Measurements from ENCODE around the gene RNF10.
"Not testable (repeated sequence)": the region's sequence is repeated elsewhere in the genome, so short reads cannot be mapped to it uniquely, and the experiment has no call there.

RNF10 gene

DNA sequence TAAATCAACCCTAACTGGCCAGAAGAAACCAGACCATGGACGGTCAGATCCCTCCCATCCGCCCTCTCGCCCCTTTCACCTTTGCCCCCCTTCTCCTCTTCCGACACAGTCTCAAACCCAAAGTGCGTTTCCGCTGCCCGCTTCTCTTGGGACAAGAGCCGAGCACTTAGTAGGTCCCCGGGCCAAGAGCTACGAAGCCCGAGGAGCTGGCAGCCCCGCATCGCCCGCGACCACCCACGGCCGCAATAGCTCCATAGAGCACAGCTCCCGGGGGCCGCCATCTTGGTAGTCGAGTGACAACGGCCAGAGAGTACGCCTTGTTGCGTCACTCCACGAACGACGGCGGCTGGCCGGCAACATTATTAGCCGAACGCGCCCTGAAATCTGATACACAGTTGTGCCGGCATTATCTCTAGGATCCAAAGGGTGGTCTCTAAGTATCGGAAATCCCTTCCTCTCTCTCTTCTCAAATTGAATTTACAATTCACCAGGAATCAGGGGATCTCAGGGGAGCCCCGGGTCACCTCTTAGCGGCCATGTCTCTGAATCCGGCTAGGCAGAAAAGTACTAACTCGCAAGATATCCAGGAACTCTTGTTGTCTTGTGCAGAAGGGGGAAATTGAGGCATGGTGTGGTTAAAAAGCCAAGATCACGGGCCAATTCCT is 5.2 kb upstream of the RNF10 start, which contains the start of gene COQ5:
TSS of gene COQ5 (minus strand) at position 298 of the 665 bp plus-strand sequence. CDS start at position 281, 17 bp downstream.
- peak; percentile 71 for DNase-seq (ENCODE audit: low read depth)

- no peak for DNase-seq (ENCODE audit: low read depth)
These were observed 4.3 kb upstream of the RNF10 start for GRCh38 chr12:120529641-120530417.

DNA sequence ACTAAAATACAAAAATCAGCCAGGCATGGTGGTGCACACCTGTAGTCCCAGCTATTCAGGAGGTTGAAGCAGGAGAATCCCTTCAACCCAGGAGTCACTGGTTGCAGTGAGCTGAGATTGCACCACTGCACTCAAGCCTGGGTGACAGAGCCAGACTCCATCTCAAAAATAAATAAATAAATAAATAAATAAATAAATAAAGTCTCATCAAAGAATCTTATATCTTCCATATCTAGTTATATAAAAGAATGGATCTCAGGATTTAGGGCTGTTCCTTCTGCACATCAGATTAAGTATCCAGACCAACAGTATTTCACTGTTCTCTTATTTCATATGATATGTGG is 3.8 kb upstream of the RNF10 start:
- DNase-seq (ENCODE audit: low read depth): not testable (repeated sequence)

GRCh38 chr12:120532701-120533238 is 1.4 kb upstream of the RNF10 start:
- DNase-seq (ENCODE audit: low read depth): no peak

DNA sequence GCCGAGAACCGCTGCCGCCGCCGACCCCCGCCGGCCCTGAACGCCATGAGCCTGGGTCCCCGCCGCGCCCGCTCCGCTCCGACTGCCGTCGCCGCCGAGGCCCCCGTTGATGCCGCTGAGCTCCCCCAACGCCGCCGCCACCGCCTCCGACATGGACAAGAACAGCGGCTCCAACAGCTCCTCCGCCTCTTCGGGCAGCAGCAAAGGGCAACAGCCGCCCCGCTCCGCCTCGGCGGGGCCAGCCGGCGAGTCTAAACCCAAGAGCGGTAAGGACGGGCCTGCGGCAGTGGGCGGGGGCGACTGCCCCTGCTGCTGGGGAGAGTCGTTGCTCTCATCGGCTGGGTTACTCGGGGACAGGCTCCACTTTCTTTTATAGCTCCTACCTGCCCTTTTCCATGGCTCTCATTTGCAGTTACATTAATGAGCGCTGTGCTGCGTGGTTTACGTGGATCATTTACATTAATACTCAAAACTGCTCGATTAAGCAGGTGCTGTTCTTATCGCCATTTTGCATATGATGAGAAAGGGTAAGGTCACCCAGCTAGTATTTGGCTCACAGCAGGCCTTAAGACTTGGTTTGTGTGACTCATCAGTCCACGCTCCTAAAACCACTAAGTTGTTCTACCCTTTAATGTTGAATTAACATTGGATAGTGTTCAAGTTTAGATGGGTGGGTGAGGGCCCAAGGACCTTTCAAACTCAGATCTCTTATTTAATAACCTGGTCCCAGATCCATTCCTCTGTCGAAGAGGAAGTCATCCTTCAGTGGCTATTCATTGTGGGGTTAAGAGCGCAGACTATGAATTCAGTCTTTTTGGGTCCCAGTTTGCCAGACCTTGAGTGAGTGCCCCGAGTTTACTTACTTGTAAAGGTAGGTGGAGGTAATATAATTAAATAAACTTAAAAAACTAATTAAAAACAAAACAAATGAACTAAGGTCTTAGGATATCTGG is 823 bp downstream of the RNF10 start:
- DNase-seq (ENCODE audit: low read depth): peak; percentile 22

DNA sequence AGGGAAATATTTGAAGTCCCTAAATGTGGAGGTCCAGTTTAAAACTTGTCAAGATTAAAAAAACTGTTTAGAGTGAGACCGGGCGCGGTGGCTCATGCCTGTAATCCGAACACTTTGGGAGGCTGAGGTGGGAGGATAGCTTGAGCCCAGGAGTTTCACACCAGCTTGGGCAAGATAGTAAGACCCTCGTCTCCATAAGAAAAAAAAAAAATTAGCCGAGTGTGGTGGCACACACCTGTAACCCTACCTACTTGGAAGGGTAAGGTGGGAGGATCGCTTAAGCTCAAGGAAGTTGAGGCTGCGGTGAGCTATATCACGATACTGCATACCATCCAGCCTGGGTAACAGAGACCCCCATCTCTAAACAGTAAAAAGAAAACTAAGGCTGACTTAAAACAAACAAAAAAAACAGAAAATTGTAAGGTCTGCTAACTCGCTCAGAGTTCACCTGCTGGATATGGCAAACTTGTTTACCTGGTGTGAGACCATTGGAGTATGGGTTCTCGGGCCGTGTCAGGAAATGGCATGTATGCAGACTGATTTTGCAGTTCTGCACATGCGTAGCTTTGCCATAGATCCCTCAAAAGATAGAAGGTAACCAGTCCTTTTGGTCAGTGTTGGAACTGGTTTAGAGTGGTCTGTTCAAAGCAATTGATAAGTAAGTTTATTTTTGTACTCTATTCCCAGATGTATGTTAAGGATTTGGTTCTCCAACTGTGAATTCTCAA is 2.1 kb downstream of the RNF10 start:
- DNase-seq (ENCODE audit: low read depth): no peak

GRCh38 chr12:120537856-120538220 is 3.7 kb downstream of the RNF10 start:
- no peak for DNase-seq (ENCODE audit: low read depth)

GRCh38 chr12:120538281-120539156 is 4.4 kb downstream of the RNF10 start:
- DNase-seq (ENCODE audit: low read depth): no peak

DNA sequence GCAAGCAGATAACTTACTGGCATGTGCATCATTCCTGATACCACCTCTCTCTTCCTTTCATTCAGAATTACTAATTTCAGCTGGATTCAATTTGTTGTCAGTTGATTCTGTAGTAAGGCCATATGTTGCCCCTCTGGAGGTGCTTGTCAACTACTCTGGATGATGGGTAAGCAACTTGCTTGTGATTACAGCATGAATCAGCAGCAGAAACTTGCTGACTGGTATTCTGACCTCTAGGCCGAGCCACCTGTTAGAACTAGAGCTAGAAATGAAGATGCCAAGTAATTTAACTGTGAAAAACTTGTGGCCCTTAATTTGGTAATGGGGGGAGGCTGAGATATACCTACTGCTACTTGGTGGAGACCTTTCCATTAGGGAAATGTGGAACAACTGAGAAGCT is 5.1 kb downstream of the RNF10 start:
- no peak for DNase-seq (ENCODE audit: low read depth)

DNA sequence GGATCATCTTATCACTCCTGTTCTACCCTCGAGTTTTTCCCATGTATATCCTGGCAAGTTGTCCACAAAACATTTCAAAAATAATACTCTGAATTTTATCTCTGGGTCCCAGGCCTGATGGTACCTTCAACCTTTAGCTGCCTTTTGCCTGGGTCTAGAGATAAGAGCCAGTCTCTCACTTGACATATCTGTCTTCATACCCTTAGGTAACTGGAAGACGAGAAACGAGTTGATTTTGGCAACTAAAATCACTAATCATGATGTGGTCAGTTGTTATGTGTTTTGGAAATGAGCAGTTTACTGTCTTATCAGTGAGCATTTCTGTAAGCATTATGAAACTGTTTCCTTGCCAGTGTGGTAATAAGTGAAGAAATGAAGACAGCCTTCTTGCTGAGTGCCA is 6.3 kb downstream of the RNF10 start:
- no peak for DNase-seq (ENCODE audit: low read depth)

GRCh38 chr12:120542166-120542565 is 8.0 kb downstream of the RNF10 start:
- DNase-seq (ENCODE audit: low read depth): no peak

- no peak for DNase-seq (ENCODE audit: low read depth)
These were observed 10.5 kb downstream of the RNF10 start for GRCh38 chr12:120544691-120545090.

DNA sequence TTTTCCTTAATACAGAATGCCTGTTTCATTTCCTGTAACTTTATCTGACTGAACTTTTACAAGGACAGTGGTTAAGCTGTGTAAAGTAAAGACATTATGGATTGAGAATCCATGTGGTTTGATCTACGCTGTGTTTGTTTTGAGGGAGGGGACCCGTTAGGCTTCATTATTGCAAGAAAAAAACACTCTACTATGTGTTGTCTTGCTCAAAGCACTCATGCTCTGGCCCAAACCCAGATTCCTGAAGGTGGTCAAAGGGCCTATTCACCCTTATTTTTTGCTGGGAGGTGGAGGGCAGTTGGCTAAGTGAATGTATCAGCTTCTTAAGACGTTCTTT is 11.9 kb downstream of the RNF10 start:
- no peak for DNase-seq (ENCODE audit: low read depth)

GRCh38 chr12:120554678-120555077 is 20.5 kb downstream of the RNF10 start:
- DNase-seq (ENCODE audit: low read depth): no peak

- no peak for DNase-seq (ENCODE audit: low read depth)
These were observed 23.4 kb downstream of the RNF10 start for GRCh38 chr12:120557589-120557988.

DNA sequence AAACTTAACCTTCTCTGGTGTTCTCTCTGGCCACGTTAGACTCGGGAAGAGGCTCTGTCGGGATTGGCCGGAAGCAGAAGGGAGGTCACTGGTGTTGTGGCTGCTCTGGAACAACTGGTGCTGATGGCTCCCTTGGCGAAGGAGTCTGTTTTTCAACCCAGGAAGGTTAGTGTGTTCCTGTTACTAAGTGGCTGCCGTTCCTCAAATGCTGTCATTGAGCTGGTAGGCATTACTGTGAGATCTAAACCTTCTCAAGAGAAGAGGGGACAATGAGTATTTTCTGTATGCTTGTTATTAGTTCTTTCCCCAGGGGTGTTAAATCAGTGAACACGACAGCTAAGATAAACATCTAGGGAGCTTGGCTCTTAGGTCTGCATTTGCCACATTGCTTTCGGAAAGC is 28.8 kb downstream of the RNF10 start:
- DNase-seq (ENCODE audit: low read depth): no peak

GRCh38 chr12:120563495-120563894 is 29.3 kb downstream of the RNF10 start:
- no peak for DNase-seq (ENCODE audit: low read depth)

DNA sequence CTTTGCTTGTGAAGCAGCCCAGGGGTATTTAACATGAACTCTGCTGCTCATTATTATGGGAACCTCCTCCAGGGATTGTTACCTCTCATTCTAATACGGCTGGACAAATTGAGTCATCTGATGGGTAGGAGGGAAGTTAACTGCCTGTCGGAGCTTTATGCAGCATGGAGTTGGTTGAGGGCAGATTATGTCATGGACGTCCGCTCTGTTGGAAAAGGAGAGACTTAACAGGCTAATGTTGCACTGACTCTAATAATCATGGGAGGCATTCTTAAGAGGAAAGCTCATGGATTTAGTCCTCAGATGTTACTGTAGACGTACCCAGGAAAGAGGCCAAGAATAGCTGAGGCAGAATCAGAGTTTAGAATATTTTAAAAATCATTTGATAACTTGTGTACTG is 37.1 kb downstream of the RNF10 start:
- DNase-seq (ENCODE audit: low read depth): no peak

- no peak for DNase-seq (ENCODE audit: low read depth)
These were observed 39.4 kb downstream of the RNF10 start for GRCh38 chr12:120573560-120573959.

DNA sequence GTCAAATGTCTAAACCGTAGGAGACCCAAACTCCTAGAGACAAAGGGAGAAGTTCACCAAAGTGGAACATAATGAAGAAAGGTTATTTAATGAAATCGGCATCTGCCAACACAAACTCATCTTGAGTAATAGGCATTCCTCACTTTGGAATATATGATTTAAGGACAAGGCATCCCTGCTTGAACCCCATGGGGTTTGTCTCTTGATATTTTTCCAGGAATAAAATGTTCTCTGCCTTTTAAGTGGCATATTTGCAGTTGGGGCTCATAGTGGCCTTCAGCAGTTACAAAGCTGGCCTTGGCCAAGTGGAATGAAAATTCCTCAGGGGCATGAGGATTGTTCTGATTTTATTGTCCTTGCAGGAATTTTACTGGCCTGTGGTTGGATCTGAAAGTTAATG is 40.0 kb downstream of the RNF10 start:
- no peak for DNase-seq (ENCODE audit: low read depth)

GRCh38 chr12:120579179-120579578 is 45.0 kb downstream of the RNF10 start:
- no peak for DNase-seq (ENCODE audit: low read depth)

Data from stimulated activated CD8-positive, alpha-beta memory T cell treated with anti-CD3 and anti-CD28 coated beads, Interleukin-12 subunit alpha, Interleukin-12 subunit beta, amount 100 ng/mL, for 4 hours (primary cell).